ENCODE measurements around the gene CDCA4. TPM values are rescaled to one million over a fixed set of nuclear protein-coding genes. Genes with fewer than 3 reads are reported as not detected.

CDCA4 gene
- total and polyA plus RNA-seq, 4 experiments from 2014 or later = 17.1 to 20.9 (median 18.9) TPM

DNA sequence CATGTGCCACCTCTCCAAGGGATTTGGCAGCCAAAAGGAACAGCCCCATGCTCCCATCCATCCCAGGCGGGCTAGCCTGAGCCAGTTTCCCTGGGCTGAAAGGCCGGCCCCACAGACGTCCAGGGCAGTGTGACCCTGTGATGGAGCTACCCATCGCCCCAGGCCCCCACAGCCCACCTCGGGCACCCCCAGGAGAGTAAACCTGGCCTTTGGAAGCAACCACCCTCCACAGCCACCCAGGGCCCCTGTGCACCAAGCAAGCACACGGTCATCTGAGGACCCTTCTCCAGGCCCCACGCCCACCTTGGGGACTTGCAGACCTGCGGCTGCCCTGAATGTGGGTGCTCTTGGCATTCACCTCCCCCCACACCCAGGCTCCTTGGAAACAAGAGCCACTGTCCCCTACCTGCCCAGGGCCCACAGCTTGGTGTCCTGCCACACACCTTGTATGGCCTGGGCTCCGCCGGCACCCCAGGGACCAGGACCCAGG, 51.1 kb downstream of the CDCA4 start:
- Mint-ChIP-seq H3K4me3 (no peak overlapping the region), H3K27ac (no peak overlapping the region), H3K27me3 (peaks cover 4 to 7% of the 10 kb centered on the region in 2 donors), H3K4me1 (no peaks in the 10 kb centered on the region), H3K9me3 (peaks cover 0 to 2% (median 0%) of the 10 kb centered on the region in 8 donors), H3K36me3 (no peaks in the 10 kb centered on the region)
- Histone ChIP-seq H3K36me3 (ENCODE audit: insufficient read depth, low read length) (no peaks in the 10 kb centered on the region), H3K4me1 (ENCODE audit: insufficient read depth, low read length) (peaks cover 4% of the 10 kb centered on the region), H3K4me3 (ENCODE audit: low read length in 2 of 2) (no peak overlapping the region), H3K9me3 (ENCODE audit: control insufficient read depth in 1 of 2, low read length in 2 of 2) (no peaks in the 10 kb centered on the region), H3K27me3 (ENCODE audit: insufficient read depth, low read length) (peaks cover 6% of the 10 kb centered on the region), H3K27ac (ENCODE audit: low read depth, low read length) (no peak overlapping the region)
- ChIA-PET POLR2A (ENCODE audit: partially characterized antibody) (no interaction called here), CTCF (ENCODE audit: partially characterized antibody) (interaction anchor here (0.5 kb wide), 1 partner anchor 31 kb away, joined by 3 read pairs; no protein-coding TSS in a partner anchor)
- DNase-seq = no peak
- intact Hi-C loops (cut with micrococcal nuclease) = no loop called here

GRCh38 chr14:104968541-104969401, 52.1 kb downstream of the CDCA4 start:
- Mint-ChIP-seq H3K9me3 (peaks cover 0 to 2% (median 0%) of the 10 kb centered on the region in 8 donors), H3K27ac (no peak overlapping the region), H3K4me1 (no peaks in the 10 kb centered on the region), H3K4me3 (no peak overlapping the region), H3K36me3 (no peaks in the 10 kb centered on the region), H3K27me3 (peaks cover 4 to 10% of the 10 kb centered on the region in 2 donors)
- Histone ChIP-seq H3K9me3 (ENCODE audit: control insufficient read depth in 1 of 2, low read length in 2 of 2) (no peaks in the 10 kb centered on the region), H3K27me3 (ENCODE audit: insufficient read depth, low read length) (peaks cover 6% of the 10 kb centered on the region), H3K27ac (ENCODE audit: low read depth, low read length) (no peak overlapping the region), H3K36me3 (ENCODE audit: insufficient read depth, low read length) (no peaks in the 10 kb centered on the region), H3K4me3 (ENCODE audit: low read length in 2 of 2) (no peak overlapping the region), H3K4me1 (ENCODE audit: insufficient read depth, low read length) (peaks cover 4% of the 10 kb centered on the region)
- DNase-seq = peak in 1 of 5 donors; percentile 33
- ChIA-PET CTCF (ENCODE audit: partially characterized antibody) (no interaction called here), POLR2A (ENCODE audit: partially characterized antibody) (no interaction called here)
- intact Hi-C loops (cut with micrococcal nuclease) = no loop called here

GRCh38 chr14:104968153-104968527, 52.7 kb downstream of the CDCA4 start:
- DNase-seq = no peak

DNA sequence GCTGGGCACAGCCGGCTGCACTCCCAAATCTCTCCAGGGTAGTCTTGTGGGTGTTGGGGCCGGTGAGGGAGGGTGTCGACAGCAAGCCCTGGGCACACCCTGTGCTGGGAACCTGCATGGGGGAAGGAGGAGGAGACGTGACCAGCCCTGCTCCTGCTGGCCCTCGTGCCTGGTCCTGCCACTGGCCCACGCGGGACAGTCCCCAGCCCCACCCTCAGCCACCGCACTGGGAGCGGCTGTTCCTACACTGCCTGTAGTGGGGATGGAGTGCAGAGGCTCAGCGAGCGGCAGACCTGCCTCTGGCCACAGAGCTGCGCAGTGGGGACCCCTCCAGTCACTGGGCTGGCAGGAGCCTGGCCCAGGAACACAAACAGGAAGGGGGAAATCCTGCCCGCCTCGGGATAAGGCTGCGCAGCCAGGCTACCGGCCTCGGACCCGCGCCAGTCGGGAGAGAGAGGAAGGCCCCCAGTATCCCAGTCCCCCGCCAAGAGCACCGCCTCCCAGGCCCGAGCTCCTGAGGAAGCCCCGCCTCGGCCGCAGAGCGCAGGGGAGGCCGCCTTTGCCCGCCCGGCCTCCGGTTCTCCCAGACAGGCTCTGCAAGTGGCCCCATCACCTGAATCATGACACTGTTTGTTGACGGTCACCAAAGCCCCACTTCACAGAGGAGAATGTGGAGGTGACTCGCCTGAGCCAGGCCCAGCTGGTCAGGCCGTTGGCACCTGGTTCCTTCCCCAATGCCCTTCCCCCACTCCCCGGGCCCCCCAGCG, 53.3 kb downstream of the CDCA4 start:
- Histone ChIP-seq H3K27me3 (ENCODE audit: insufficient read depth, low read length) (peaks cover 6% of the 10 kb centered on the region), H3K27ac (ENCODE audit: low read depth, low read length) (no peak overlapping the region), H3K36me3 (ENCODE audit: insufficient read depth, low read length) (no peaks in the 10 kb centered on the region), H3K4me1 (ENCODE audit: insufficient read depth, low read length) (peaks cover 4% of the 10 kb centered on the region), H3K4me3 (ENCODE audit: low read length in 2 of 2) (no peak overlapping the region), H3K9me3 (ENCODE audit: control insufficient read depth in 1 of 2, low read length in 2 of 2) (no peaks in the 10 kb centered on the region)
- ChIA-PET CTCF (ENCODE audit: partially characterized antibody) (no interaction called here), POLR2A (ENCODE audit: partially characterized antibody) (no interaction called here)
- no peak overlapping the region for H3K4me3 Mint-ChIP-seq
- H3K27ac Mint-ChIP-seq = no peak overlapping the region
- intact Hi-C loops (cut with micrococcal nuclease) = no loop called here
- no peaks in the 10 kb centered on the region for H3K36me3 Mint-ChIP-seq
- peaks cover 0 to 2% (median 0%) of the 10 kb centered on the region in 8 donors for H3K9me3 Mint-ChIP-seq
- H3K4me1 Mint-ChIP-seq = no peaks in the 10 kb centered on the region
- no peak for DNase-seq
- H3K27me3 Mint-ChIP-seq = peaks cover 4 to 11% of the 10 kb centered on the region in 2 donors

More at GRCh38 chr14:104968153-104968527, 52.7 kb downstream of the CDCA4 start:
- Histone ChIP-seq H3K36me3 (ENCODE audit: insufficient read depth, low read length) (no peaks in the 10 kb centered on the region), H3K9me3 (ENCODE audit: control insufficient read depth in 1 of 2, low read length in 2 of 2) (no peaks in the 10 kb centered on the region), H3K4me3 (ENCODE audit: low read length in 2 of 2) (no peak overlapping the region), H3K4me1 (ENCODE audit: insufficient read depth, low read length) (peaks cover 4% of the 10 kb centered on the region), H3K27ac (ENCODE audit: low read depth, low read length) (no peak overlapping the region), H3K27me3 (ENCODE audit: insufficient read depth, low read length) (peaks cover 6% of the 10 kb centered on the region)
- intact Hi-C loops (cut with micrococcal nuclease) = no loop called here
- no peak overlapping the region for H3K4me3 Mint-ChIP-seq
- H3K9me3 Mint-ChIP-seq = peaks cover 0 to 2% (median 0%) of the 10 kb centered on the region in 8 donors
- ChIA-PET CTCF (ENCODE audit: partially characterized antibody) (no interaction called here), POLR2A (ENCODE audit: partially characterized antibody) (no interaction called here)
- H3K27ac Mint-ChIP-seq = no peak overlapping the region
- H3K36me3 Mint-ChIP-seq = no peaks in the 10 kb centered on the region
- H3K4me1 Mint-ChIP-seq = no peaks in the 10 kb centered on the region
- peaks cover 4 to 11% of the 10 kb centered on the region in 2 donors for H3K27me3 Mint-ChIP-seq

- peaks cover 4% of the 10 kb centered on the region for H3K4me1 ChIP-seq (ENCODE audit: insufficient read depth, low read length)
- H3K9me3 ChIP-seq (ENCODE audit: control insufficient read depth in 1 of 2, low read length in 2 of 2) = no peaks in the 10 kb centered on the region
- Mint-ChIP-seq H3K9me3 (peaks cover 0 to 2% (median 0%) of the 10 kb centered on the region in 8 donors), H3K27ac (no peak overlapping the region), H3K4me1 (no peaks in the 10 kb centered on the region), H3K36me3 (no peaks in the 10 kb centered on the region), H3K4me3 (no peak overlapping the region), H3K27me3 (peaks cover 4 to 9% of the 10 kb centered on the region in 2 donors)
- no peak overlapping the region for H3K27ac ChIP-seq (ENCODE audit: low read depth, low read length)
- ChIA-PET CTCF (ENCODE audit: partially characterized antibody) (interaction anchor here (0.8 kb wide), 1 partner anchor 8 kb away, joined by 3 read pairs; no protein-coding TSS in a partner anchor), POLR2A (ENCODE audit: partially characterized antibody) (no interaction called here)
- peaks cover 6% of the 10 kb centered on the region for H3K27me3 ChIP-seq (ENCODE audit: insufficient read depth, low read length)
- H3K4me3 ChIP-seq (ENCODE audit: low read length in 2 of 2) = no peak overlapping the region
- intact Hi-C loops (cut with micrococcal nuclease) = no loop called here
- H3K36me3 ChIP-seq (ENCODE audit: insufficient read depth, low read length) = no peaks in the 10 kb centered on the region
- no peak for DNase-seq
These were observed 53.9 kb downstream of the CDCA4 start for GRCh38 chr14:104966981-104967385.

GRCh38 chr14:104966261-104966865, 54.5 kb downstream of the CDCA4 start:
- intact Hi-C loops (cut with micrococcal nuclease) = no loop called here
- no peak for DNase-seq
- Mint-ChIP-seq H3K36me3 (no peaks in the 10 kb centered on the region), H3K27me3 (peaks cover 4 to 9% of the 10 kb centered on the region in 2 donors), H3K27ac (no peak overlapping the region), H3K4me1 (no peaks in the 10 kb centered on the region), H3K9me3 (no peaks in the 10 kb centered on the region), H3K4me3 (no peak overlapping the region)
- Histone ChIP-seq H3K27me3 (ENCODE audit: insufficient read depth, low read length) (peaks cover 6% of the 10 kb centered on the region), H3K4me1 (ENCODE audit: insufficient read depth, low read length) (peaks cover 4% of the 10 kb centered on the region), H3K27ac (ENCODE audit: low read depth, low read length) (no peak overlapping the region), H3K9me3 (ENCODE audit: control insufficient read depth in 1 of 2, low read length in 2 of 2) (no peaks in the 10 kb centered on the region), H3K4me3 (ENCODE audit: low read length in 2 of 2) (no peak overlapping the region), H3K36me3 (ENCODE audit: insufficient read depth, low read length) (no peaks in the 10 kb centered on the region)
- ChIA-PET POLR2A (ENCODE audit: partially characterized antibody) (interaction anchor here (0.6 kb wide), 1 partner anchor 32 kb away, joined by 4 read pairs; no protein-coding TSS in a partner anchor), CTCF (ENCODE audit: partially characterized antibody) (interaction anchor here (0.8 to 1.9 kb wide), 2 partner anchors 9 kb away, joined by 3 to 7 read pairs; no protein-coding TSS in a partner anchor)

Data from CD4-positive, alpha-beta memory T cell (primary cell).